AG09309 (cell line): ENCODE results near the gene MAPKAPK3.

Experiments used
- DNase-seq: peaks from one replicate; pipeline ENCODE4 v3.0.0-alpha.2; 2010; ENCODE audit warnings: low read depth
- H3K4me3 ChIP-seq: 2 replicates; pipeline ENCODE4 v1.5.1; 2011; ENCODE audit warnings: mild to moderate bottlenecking, low read depth, low read length, moderate library complexity; ENCODE audit not compliant: control insufficient read depth
- CTCF ChIP-seq: IDR thresholded peaks from 2 replicates; pipeline ENCODE4 v1.5.1; 2011; ENCODE audit warnings: mild to moderate bottlenecking, low read depth, low read length, inconsistent platforms; ENCODE audit not compliant: insufficient read depth, control insufficient read depth; ENCODE audit errors: missing control alignments

The MAPKAPK3 gene

GRCh38 chr3:50633230-50633790 is 16.4 kb downstream of the MAPKAPK3 start:
- no peak overlapping the region for H3K4me3 ChIP-seq
- no peak for TF ChIP-seq CTCF
- no peak for DNase-seq

GRCh38 chr3:50635066-50635465 is 18.1 kb downstream of the MAPKAPK3 start:
- DNase-seq = no peak
- TF ChIP-seq CTCF = no peak
- no peak overlapping the region for H3K4me3 ChIP-seq

- no peak overlapping the region for H3K4me3 ChIP-seq
- TF ChIP-seq CTCF = no peak
- no peak for DNase-seq
Measured at GRCh38 chr3:50637011-50637410, 20.1 kb downstream of the MAPKAPK3 start.

GRCh38 chr3:50637945-50638344 is 21.0 kb downstream of the MAPKAPK3 start:
- H3K4me3 ChIP-seq = no peak overlapping the region
- no peak for TF ChIP-seq CTCF
- DNase-seq = no peak

- no peak for DNase-seq
- TF ChIP-seq CTCF = no peak
- H3K4me3 ChIP-seq = no peak overlapping the region
Measured at GRCh38 chr3:50639055-50639494, 22.1 kb downstream of the MAPKAPK3 start.

GRCh38 chr3:50642382-50642781 is 25.4 kb downstream of the MAPKAPK3 start:
- no peak for TF ChIP-seq CTCF
- DNase-seq = no peak
- no peak overlapping the region for H3K4me3 ChIP-seq

GRCh38 chr3:50644561-50644960 is 27.6 kb downstream of the MAPKAPK3 start:
- no peak for TF ChIP-seq CTCF
- no peak for DNase-seq
- H3K4me3 ChIP-seq = no peak overlapping the region
